Measurements from ENCODE around the gene CDKN2D. TPM values are rescaled to one million over a fixed set of nuclear protein-coding genes. Genes with fewer than 3 reads are reported as not detected.
A peak's percentile ranks its signal among the peaks of the same experiment; 100 is the strongest.

The CDKN2D gene
- total and polyA plus RNA-seq, 8 donors: 4.1 to 11.8 (median 8.5) TPM; not detected in 2

DNA sequence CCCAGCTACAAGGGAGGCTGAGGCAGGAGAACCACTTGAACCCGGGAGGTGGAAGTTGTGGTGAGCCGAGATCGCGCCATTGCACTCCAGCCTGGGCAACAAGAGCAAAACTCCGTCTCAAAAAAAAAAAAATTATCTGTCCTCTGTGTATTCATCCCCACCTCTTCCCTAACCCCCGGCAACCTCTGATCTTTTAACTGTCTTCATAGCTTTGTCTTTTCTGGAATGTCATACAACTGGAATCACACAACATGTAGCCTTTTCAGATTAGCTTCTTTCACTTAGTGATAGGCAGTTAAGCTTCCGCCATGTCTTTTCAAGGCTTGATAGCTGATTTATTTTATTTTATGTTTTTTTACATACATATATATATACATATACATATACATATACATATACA is 43.1 kb downstream of the CDKN2D start:
- no peak for DNase-seq
- intact Hi-C loops (cut with DNase I; ENCODE audit: low total_unique reads): no loop called here
- H3K9me3 ChIP-seq: no peaks in the 10 kb centered on the region
- no peak overlapping the region for H3K4me3 ChIP-seq
- no peaks in the 10 kb centered on the region for H3K36me3 ChIP-seq
- peaks cover 0 to 32% (median 0%) of the 10 kb centered on the region in 3 donors for H3K27me3 ChIP-seq
- no peak overlapping the region for H3K27ac ChIP-seq
- 82 to 91% (median 89%) methylated on average over 7 of the region's 7 CpGs for WGBS, 5 donors
- peaks cover 0 to 14% (median 10%) of the 10 kb centered on the region in 4 donors for H3K4me1 ChIP-seq
- TF ChIP-seq, protein P1, sequence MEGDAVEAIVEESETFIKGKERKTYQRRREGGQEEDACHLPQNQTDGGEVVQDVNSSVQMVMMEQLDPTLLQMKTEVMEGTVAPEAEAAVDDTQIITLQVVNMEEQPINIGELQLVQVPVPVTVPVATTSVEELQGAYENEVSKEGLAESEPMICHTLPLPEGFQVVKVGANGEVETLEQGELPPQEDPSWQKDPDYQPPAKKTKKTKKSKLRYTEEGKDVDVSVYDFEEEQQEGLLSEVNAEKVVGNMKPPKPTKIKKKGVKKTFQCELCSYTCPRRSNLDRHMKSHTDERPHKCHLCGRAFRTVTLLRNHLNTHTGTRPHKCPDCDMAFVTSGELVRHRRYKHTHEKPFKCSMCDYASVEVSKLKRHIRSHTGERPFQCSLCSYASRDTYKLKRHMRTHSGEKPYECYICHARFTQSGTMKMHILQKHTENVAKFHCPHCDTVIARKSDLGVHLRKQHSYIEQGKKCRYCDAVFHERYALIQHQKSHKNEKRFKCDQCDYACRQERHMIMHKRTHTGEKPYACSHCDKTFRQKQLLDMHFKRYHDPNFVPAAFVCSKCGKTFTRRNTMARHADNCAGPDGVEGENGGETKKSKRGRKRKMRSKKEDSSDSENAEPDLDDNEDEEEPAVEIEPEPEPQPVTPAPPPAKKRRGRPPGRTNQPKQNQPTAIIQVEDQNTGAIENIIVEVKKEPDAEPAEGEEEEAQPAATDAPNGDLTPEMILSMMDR (IDR thresholded peaks at IDR 0.05): no peak
- no peak for TF ChIP-seq EP300 (IDR thresholded peaks at IDR 0.05)
- TF ChIP-seq POLR2A (IDR thresholded peaks at IDR 0.05): no peak
- TF ChIP-seq POLR2AphosphoS5 (IDR thresholded peaks at IDR 0.05): no peak

DNA sequence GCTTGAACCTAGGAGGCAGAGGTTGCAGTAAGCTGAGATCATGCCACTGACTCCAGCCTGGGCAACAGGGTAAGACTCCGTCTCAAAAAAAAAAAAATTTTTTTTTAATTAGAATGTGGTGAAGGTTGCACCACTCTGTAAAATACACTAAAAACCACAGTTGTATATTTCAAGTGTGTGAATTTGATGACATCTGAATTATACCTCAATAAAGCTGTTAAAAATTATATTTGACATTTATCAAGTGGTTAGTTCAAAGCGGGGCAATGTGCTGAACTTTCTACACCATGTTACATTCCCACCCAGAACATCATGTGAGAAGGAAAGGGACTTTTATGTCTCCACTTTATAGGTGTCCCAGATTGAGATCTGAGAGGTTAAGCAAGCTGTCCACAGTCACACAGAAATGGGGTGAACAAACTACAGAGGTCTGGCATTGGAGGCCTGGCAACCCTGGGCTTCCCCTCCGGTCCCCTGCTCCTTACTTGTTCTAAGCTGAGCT is 45.6 kb downstream of the CDKN2D start:
- Histone ChIP-seq H3K4me3 (no peak overlapping the region), H3K9me3 (no peaks in the 10 kb centered on the region), H3K36me3 (no peaks in the 10 kb centered on the region), H3K27me3 (peaks cover 0 to 57% (median 23%) of the 10 kb centered on the region in 3 donors), H3K27ac (no peak overlapping the region), H3K4me1 (peaks cover 6 to 24% (median 19%) of the 10 kb centered on the region in 4 donors)
- 58 to 80% (median 67%) methylated on average over 3 of the region's 3 CpGs for WGBS, 5 donors
- intact Hi-C loops (cut with DNase I; ENCODE audit: low total_unique reads): no loop called here
- no peak for DNase-seq
- no peak for TF ChIP-seq POLR2AphosphoS5 (IDR thresholded peaks at IDR 0.05)
- TF ChIP-seq POLR2A (IDR thresholded peaks at IDR 0.05): no peak
- TF ChIP-seq, protein P1 (IDR thresholded peaks at IDR 0.05): no peak
- TF ChIP-seq EP300 (IDR thresholded peaks at IDR 0.05): no peak

DNA sequence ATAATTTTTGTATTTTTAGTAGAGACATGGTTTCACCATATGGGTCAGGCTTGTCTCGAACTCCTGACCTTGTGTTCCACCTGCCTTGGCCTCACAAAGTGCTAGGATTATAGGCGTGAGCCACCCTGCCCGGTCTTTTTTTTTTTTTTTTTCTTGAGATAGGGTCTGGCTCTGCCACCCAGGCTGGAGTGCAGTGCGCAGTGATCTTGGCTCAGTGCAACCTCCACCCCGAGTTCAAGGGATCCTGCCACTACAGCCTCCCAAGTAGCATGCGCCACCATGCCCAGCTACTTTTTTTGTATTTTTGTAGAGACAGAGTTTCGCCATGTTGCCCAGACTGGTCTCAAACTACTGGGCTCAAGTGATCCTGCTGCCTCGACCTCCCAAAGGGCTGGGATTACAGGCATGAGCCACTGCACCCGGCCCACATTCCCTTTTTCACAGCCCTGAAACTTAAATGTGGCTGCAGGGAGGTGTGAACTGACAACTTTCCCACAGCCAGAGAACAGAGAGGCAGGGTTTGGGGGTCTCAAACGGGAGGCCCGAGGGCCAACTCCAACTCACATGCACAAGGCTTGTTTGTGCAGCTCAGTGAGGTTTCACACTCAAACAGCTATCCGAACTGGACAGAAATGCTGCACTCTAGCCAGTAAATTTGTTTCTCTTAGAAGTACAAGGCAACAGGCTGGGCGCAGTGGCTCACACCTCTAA is 47.2 kb downstream of the CDKN2D start:
- Histone ChIP-seq H3K27ac (peak overlapping the region in 1 of 5 donors; percentile 13), H3K36me3 (no peaks in the 10 kb centered on the region), H3K27me3 (peaks cover 9 to 73% (median 39%) of the 10 kb centered on the region in 3 donors), H3K4me1 (peaks cover 19 to 40% (median 34%) of the 10 kb centered on the region in 4 donors), H3K4me3 (no peak overlapping the region), H3K9me3 (no peaks in the 10 kb centered on the region)
- TF ChIP-seq, protein P1 (IDR thresholded peaks at IDR 0.05): no peak
- TF ChIP-seq EP300 (IDR thresholded peaks at IDR 0.05) (no peak), POLR2AphosphoS5 (IDR thresholded peaks at IDR 0.05) (no peak), POLR2A (IDR thresholded peaks at IDR 0.05) (no peak)
- no peak for DNase-seq
- intact Hi-C loops (cut with DNase I; ENCODE audit: low total_unique reads): no loop called here
- WGBS, 5 donors: 35 to 62% (median 60%) methylated on average over 13 of the region's 13 CpGs

DNA sequence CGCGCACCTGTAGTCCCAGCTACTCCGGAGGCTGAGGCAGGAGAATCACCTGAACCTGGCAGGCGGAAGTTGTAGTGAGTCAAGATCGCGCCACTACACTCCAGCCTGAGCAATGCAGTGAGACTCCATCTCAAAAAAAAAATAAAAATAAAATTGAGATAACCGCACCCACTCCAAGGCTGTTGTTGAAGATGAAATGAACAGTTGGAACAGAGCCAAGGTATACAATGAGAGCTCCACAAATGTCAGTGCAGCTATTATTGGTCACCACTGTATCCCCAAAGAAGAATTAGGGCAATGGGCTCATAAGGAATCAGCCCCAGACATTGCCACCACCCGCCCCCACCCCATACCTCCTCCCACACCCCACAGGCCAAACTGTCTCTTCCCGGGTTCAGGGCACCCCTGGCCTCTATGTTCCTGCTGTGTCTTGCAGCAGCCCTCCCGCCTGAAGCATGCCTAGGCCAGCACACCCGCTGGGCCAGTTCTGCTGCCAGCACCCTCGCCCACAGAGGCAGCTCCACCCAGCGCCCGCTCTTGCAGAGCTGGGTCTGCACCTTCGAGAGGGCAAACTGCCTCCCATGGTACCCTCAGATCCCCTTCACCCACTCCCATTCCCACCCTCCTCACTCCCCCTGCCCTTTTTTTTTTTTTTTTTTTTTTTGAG is 48.0 kb downstream of the CDKN2D start:
- Histone ChIP-seq H3K27ac (no peak overlapping the region), H3K4me3 (no peak overlapping the region), H3K27me3 (peaks cover 9 to 81% (median 39%) of the 10 kb centered on the region in 3 donors), H3K36me3 (no peaks in the 10 kb centered on the region), H3K4me1 (peaks cover 19 to 40% (median 34%) of the 10 kb centered on the region in 4 donors), H3K9me3 (no peaks in the 10 kb centered on the region)
- intact Hi-C loops (cut with DNase I; ENCODE audit: low total_unique reads): no loop called here
- TF ChIP-seq POLR2A (IDR thresholded peaks at IDR 0.05) (no peak), EP300 (IDR thresholded peaks at IDR 0.05) (no peak), POLR2AphosphoS5 (IDR thresholded peaks at IDR 0.05) (no peak)
- TF ChIP-seq, protein P1 (IDR thresholded peaks at IDR 0.05): no peak
- 53 to 68% (median 58%) methylated on average over 15 of the region's 15 CpGs for WGBS, 5 donors
- DNase-seq: peak; percentile 25 to 73
